Measurements from ENCODE around the gene SLC10A7. TPM values are rescaled to one million over a fixed set of nuclear protein-coding genes. Genes with fewer than 3 reads are reported as not detected.

Gene SLC10A7
- total RNA-seq, 1 donor from 2014 or later, result 15.5 TPM

- DNase-seq (ENCODE audit: low spot score in 2 of 2, unreplicated experiment in 2 of 2), result no peak
- TF ChIP-seq, protein P1, sequence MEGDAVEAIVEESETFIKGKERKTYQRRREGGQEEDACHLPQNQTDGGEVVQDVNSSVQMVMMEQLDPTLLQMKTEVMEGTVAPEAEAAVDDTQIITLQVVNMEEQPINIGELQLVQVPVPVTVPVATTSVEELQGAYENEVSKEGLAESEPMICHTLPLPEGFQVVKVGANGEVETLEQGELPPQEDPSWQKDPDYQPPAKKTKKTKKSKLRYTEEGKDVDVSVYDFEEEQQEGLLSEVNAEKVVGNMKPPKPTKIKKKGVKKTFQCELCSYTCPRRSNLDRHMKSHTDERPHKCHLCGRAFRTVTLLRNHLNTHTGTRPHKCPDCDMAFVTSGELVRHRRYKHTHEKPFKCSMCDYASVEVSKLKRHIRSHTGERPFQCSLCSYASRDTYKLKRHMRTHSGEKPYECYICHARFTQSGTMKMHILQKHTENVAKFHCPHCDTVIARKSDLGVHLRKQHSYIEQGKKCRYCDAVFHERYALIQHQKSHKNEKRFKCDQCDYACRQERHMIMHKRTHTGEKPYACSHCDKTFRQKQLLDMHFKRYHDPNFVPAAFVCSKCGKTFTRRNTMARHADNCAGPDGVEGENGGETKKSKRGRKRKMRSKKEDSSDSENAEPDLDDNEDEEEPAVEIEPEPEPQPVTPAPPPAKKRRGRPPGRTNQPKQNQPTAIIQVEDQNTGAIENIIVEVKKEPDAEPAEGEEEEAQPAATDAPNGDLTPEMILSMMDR (IDR thresholded peaks at IDR 0.05; ENCODE audit: unreplicated experiment), result no peak
- no peak overlapping the region for H3K27ac Mint-ChIP-seq
- H3K9me3 Mint-ChIP-seq, result peaks cover 3% of the 10 kb centered on the region
- H3K4me1 Mint-ChIP-seq, result peaks cover 3% of the 10 kb centered on the region
- no peaks in the 10 kb centered on the region for H3K27me3 Mint-ChIP-seq (ENCODE audit: low read depth)
- H3K36me3 Mint-ChIP-seq, result no peaks in the 10 kb centered on the region
- H3K4me3 Mint-ChIP-seq, result no peak overlapping the region
Measured at GRCh38 chr4:146435962-146436361, 85.8 kb downstream of the SLC10A7 start.

DNA sequence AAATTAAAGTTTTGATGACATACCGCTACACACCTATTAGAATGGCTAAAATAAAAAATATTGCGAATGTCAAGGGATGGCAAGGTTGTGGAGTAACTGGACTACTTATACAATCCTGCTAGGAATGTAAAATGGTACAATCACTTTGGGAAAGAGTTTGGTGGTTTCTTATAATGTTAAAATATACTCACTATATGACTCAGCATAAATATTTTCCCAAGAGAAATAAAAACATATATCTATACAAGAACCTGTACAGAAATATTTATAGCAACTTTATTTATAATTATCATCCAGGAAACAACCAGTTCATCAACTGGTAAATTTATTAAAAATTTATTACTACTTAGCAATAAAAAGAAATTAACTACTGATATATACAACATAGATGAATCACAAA is 89.7 kb downstream of the SLC10A7 start:
- no peak for DNase-seq (ENCODE audit: low spot score in 2 of 2, unreplicated experiment in 2 of 2)
- no peak overlapping the region for H3K4me3 Mint-ChIP-seq
- H3K27me3 Mint-ChIP-seq (ENCODE audit: low read depth), result no peaks in the 10 kb centered on the region
- TF ChIP-seq, protein P1 (IDR thresholded peaks at IDR 0.05; ENCODE audit: unreplicated experiment), result no peak
- H3K27ac Mint-ChIP-seq, result no peak overlapping the region
- H3K9me3 Mint-ChIP-seq, result peaks cover 3% of the 10 kb centered on the region
- no peaks in the 10 kb centered on the region for H3K4me1 Mint-ChIP-seq
- H3K36me3 Mint-ChIP-seq, result no peaks in the 10 kb centered on the region

DNA sequence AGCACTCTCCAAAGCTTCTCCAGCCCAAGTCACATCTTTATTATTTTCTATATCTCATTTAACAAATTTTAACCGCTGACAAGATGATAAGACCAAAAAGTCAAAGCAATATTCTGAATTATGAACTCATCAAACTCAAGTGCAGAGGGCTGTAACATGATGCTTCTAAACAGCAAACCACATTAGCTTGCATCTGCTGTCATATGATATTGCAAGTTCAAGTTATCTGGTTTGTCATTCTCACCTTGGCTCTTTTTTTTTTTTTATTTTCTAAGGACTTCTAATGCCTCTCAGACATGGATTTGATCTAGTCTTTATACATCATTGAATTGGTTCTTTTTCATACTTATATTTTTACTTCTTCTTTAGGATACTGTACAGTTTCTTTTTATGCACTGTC is 93.4 kb downstream of the SLC10A7 start:
- no peaks in the 10 kb centered on the region for H3K36me3 Mint-ChIP-seq
- TF ChIP-seq, protein P1 (IDR thresholded peaks at IDR 0.05; ENCODE audit: unreplicated experiment), result no peak
- no peak for DNase-seq (ENCODE audit: low spot score in 2 of 2, unreplicated experiment in 2 of 2)
- H3K9me3 Mint-ChIP-seq, result peaks cover 3% of the 10 kb centered on the region
- H3K4me1 Mint-ChIP-seq, result no peaks in the 10 kb centered on the region
- H3K27ac Mint-ChIP-seq, result no peak overlapping the region
- H3K4me3 Mint-ChIP-seq, result no peak overlapping the region
- no peaks in the 10 kb centered on the region for H3K27me3 Mint-ChIP-seq (ENCODE audit: low read depth)

DNA sequence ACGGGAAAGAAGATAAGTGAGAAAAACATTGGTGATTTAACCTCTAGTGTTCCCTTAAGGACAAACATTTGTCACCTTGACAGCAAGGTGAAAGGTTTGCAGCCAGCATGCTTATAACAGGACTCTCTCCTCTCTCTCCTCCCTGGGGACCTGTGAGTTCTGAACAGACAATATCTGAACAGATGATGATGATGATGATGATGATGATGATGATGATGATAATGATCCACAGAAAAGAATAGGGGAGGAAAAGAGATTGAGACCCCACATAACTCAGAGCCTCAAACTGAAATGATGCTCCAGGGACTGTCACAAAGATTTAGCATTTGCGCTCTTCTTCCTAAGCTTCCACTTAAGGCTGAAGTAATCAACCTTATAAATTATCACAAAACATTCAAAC is 103.9 kb downstream of the SLC10A7 start:
- no peaks in the 10 kb centered on the region for H3K4me1 Mint-ChIP-seq
- no peaks in the 10 kb centered on the region for H3K9me3 Mint-ChIP-seq
- no peak overlapping the region for H3K27ac Mint-ChIP-seq
- TF ChIP-seq, protein P1 (IDR thresholded peaks at IDR 0.05; ENCODE audit: unreplicated experiment), result no peak
- H3K36me3 Mint-ChIP-seq, result no peaks in the 10 kb centered on the region
- H3K27me3 Mint-ChIP-seq (ENCODE audit: low read depth), result no peaks in the 10 kb centered on the region
- no peak for DNase-seq (ENCODE audit: low spot score in 2 of 2, unreplicated experiment in 2 of 2)
- H3K4me3 Mint-ChIP-seq, result no peak overlapping the region

GRCh38 chr4:146415829-146416228 is 105.9 kb downstream of the SLC10A7 start:
- Mint-ChIP-seq H3K4me3 (no peak overlapping the region), H3K27me3 (ENCODE audit: low read depth) (no peaks in the 10 kb centered on the region), H3K9me3 (no peaks in the 10 kb centered on the region), H3K27ac (no peak overlapping the region), H3K4me1 (no peaks in the 10 kb centered on the region), H3K36me3 (no peaks in the 10 kb centered on the region)
- TF ChIP-seq, protein P1 (IDR thresholded peaks at IDR 0.05; ENCODE audit: unreplicated experiment), result no peak
- DNase-seq (ENCODE audit: low spot score in 2 of 2, unreplicated experiment in 2 of 2), result no peak

GRCh38 chr4:146407669-146408084 is 114.1 kb downstream of the SLC10A7 start:
- Mint-ChIP-seq H3K4me3 (no peak overlapping the region), H3K27ac (no peak overlapping the region), H3K4me1 (no peaks in the 10 kb centered on the region), H3K27me3 (ENCODE audit: low read depth) (no peaks in the 10 kb centered on the region), H3K9me3 (no peaks in the 10 kb centered on the region), H3K36me3 (no peaks in the 10 kb centered on the region)
- TF ChIP-seq, protein P1 (IDR thresholded peaks at IDR 0.05; ENCODE audit: unreplicated experiment), result no peak
- no peak for DNase-seq (ENCODE audit: low spot score in 2 of 2, unreplicated experiment in 2 of 2)
